Colon (tissue), 2 donors: ENCODE results near the gene ARID2.

ENCODE experiments used
- FAIRE-seq: peaks from 2 replicates; lab custom pipeline; 2012; peaks lifted over from hg19 to GRCh38; lab: Jason Lieb, UNC
- donor health status: control.
- donor health status: control.

The ARID2 gene, protein sequence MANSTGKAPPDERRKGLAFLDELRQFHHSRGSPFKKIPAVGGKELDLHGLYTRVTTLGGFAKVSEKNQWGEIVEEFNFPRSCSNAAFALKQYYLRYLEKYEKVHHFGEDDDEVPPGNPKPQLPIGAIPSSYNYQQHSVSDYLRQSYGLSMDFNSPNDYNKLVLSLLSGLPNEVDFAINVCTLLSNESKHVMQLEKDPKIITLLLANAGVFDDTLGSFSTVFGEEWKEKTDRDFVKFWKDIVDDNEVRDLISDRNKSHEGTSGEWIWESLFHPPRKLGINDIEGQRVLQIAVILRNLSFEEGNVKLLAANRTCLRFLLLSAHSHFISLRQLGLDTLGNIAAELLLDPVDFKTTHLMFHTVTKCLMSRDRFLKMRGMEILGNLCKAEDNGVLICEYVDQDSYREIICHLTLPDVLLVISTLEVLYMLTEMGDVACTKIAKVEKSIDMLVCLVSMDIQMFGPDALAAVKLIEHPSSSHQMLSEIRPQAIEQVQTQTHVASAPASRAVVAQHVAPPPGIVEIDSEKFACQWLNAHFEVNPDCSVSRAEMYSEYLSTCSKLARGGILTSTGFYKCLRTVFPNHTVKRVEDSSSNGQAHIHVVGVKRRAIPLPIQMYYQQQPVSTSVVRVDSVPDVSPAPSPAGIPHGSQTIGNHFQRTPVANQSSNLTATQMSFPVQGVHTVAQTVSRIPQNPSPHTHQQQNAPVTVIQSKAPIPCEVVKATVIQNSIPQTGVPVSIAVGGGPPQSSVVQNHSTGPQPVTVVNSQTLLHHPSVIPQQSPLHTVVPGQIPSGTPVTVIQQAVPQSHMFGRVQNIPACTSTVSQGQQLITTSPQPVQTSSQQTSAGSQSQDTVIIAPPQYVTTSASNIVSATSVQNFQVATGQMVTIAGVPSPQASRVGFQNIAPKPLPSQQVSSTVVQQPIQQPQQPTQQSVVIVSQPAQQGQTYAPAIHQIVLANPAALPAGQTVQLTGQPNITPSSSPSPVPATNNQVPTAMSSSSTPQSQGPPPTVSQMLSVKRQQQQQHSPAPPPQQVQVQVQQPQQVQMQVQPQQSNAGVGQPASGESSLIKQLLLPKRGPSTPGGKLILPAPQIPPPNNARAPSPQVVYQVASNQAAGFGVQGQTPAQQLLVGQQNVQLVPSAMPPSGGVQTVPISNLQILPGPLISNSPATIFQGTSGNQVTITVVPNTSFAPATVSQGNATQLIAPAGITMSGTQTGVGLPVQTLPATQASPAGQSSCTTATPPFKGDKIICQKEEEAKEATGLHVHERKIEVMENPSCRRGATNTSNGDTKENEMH (N-terminal part only)

GRCh38 chr12:45729233-45730083, at the start of gene ARID2:
Gene ARID2, plus strand, starts transcription at chr12:45729706. Its CDS starts 131 bp downstream, at chr12:45729837.
- FAIRE-seq = no peak

DNA sequence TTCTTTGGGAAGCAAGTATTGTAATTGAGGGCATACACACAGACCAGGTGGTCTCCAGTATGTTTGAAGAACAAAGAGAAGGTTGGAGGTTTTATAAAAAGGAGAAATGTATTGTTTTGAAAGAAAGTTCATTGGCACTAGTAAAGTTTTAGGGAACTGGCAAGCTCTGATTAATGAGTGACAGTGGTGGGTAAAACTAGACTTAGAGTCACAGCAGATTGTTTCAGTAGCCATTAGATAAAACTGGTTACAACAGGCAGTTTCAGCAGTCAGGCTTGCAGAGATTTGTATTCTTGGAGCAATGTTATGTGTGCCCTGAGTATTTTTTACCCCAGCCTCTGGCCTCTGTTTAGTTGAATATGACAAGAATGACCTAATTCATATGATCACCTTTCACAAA, 49.1 kb upstream of the ARID2 start:
- FAIRE-seq = no peak

GRCh38 chr12:45681465-45681864, 48.0 kb upstream of the ARID2 start:
- no peak for FAIRE-seq

DNA sequence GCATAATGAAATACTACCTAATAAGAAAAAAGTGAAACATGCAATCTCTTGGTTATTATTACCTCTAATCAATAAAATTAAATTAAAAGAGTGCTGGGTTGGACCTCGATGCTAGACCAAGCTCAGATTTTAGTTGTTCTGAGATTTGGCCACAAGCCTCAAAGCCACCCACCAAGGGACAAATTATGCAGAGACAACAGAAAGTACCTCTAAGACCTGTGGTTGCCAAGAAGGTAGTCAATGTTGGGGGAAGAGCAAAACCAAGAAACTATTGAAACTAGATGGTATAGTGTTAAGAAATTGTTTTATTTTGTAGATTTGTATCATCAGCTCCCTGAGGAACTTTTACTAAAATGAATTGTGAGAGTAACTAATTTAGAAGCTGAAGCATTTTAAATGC, 43.8 kb upstream of the ARID2 start:
- FAIRE-seq = no peak

GRCh38 chr12:45687081-45688015, 42.2 kb upstream of the ARID2 start:
- FAIRE-seq = no peak

GRCh38 chr12:45688183-45688582, 41.3 kb upstream of the ARID2 start:
- no peak for FAIRE-seq

DNA sequence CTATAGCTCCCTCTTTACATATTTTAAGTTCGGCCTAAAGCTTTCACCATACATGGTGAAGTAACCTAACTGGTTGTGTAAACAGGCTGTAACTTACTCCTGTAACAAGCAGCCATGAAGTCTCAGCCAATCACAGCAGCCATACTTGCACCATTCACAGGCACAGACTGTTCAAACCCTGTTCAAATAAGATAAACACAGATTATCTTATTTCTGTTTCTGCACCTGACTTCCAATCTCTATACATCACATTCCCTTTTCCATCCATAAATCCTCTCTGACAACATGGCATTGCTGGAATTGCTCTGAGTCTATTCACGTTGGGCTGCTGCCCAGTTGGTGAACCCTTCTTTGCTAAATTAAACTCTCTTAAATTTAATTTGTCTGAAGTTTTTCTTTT, 34.5 kb upstream of the ARID2 start:
- FAIRE-seq = no peak

- no peak for FAIRE-seq
Observed at GRCh38 chr12:45695606-45696005, 33.9 kb upstream of the ARID2 start.

- no peak for FAIRE-seq
Observed at GRCh38 chr12:45696049-45696448, 33.5 kb upstream of the ARID2 start.

DNA sequence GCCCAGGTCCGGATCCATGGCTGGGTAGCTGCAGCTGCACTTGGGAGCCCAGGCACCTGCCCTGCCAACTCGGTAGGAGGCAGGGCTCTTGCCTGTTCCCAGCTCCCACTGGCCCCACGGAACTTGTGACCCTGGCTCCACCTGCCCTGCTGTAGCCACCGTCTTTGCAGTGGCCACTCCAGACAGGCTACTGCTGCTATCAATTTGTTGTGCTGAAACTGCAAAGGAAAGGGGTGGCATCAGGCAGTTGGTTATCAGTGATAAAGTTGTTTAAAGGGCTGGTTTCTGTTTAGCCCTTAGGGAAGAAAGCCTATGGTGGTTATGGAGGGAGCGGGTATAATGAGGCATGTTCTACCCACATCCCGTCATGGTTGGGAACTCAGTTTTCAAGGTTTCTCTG, 32.1 kb upstream of the ARID2 start:
- FAIRE-seq = no peak

DNA sequence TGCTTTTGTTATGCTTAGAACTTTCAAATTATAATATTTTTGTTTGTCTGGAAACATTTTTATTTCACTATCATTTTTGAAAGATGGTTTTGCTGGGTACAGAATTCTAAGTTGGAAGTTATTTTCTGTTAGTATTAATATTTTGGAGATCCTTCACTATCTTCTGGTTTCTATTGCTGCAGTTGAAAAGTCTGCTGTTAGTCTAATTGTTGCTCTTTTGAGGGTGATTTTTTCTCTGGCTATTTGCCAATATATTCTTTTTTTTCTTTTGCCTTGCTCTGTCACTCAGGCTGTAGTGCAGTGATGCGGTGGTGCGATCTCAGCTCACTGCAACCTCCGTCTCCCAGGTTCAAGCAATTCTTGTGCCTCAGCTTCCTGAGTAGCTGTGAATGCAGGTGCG, 28.2 kb upstream of the ARID2 start:
- FAIRE-seq = no peak

- FAIRE-seq = no peak
Observed at GRCh38 chr12:45703942-45704341, 25.6 kb upstream of the ARID2 start.

GRCh38 chr12:45704968-45705367, 24.5 kb upstream of the ARID2 start:
- FAIRE-seq = no peak

- no peak for FAIRE-seq
Observed at GRCh38 chr12:45705404-45705803, 24.1 kb upstream of the ARID2 start.

DNA sequence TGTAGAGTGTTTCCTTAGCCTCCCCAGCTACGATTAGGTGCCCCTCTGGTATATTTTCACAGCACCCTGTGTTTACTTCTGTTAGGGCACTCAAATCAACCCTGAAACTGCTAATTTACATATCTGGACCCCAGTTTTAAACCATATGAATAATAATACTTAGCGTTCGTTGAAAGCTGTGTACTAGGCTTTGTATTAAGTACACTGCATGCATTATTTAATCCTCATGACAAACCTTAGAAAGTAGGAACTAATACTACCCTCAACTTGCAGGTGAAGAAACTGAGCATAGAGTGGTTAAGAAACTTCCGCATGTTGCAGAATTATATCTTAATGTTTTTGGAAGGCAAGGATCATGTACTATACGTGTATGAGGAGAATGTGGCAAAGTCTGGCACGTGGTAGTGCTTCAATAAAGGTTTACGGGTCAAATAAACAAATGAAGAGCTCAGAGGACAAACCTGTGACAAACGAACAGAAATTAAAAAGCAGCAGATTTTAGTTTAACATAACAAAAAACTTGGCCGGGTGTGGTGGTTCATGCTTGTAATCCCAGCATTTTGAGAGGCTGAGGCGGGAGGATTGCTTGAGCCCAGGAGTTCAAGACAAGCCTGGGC, 22.2 kb upstream of the ARID2 start:
- no peak for FAIRE-seq

GRCh38 chr12:45708363-45708762, 21.1 kb upstream of the ARID2 start:
- FAIRE-seq = no peak

GRCh38 chr12:45708901-45709300, 20.6 kb upstream of the ARID2 start:
- FAIRE-seq = no peak

- FAIRE-seq = no peak
Observed at GRCh38 chr12:45712319-45712718, 17.2 kb upstream of the ARID2 start.

DNA sequence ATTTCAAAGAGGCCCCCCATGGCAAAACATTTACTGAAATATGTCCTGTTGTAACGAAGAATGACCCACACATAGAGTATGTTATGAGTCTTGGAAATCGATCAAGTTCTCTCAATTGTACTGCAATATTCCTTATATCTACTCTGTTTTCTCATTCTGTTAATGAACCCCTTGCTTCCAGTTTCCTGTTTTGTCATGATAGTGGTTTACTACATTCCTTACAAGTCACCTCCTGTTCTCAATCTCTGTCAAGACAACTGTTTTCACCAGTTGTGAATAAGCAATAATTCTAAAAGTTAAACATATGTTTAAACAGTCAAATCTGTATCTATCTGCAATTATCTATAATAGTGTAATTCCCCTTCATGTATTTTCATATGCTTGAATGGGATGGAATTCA, 16.4 kb upstream of the ARID2 start:
- no peak for FAIRE-seq

DNA sequence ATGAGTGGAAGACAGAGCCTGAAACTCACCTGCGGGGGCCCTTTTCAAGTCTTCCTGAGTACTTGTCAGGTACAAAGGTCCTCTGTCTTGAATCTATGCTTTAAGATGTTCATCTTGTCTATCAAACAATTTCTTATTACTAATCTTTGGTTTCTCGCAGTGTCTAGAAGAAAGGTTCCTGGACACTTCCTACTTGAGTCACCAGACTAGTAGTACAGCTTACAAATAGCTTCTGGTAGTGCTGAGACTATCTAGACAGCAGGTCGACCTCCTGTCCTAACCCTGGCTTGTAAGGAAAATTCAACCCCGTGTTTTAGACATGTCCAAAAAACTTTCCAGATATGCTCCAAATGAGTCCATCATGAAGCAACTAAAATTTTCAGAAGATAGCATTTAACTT, 11.2 kb upstream of the ARID2 start:
- FAIRE-seq = no peak
